WTC11 (cell line): Measurements from ENCODE around the gene MYLK.

Source experiments
- CREB1 ChIP-seq: sonication (generic); formaldehyde crosslinking; IDR thresholded peaks from 2 replicates; pipeline ENCODE4 v1.8.0; 2023; ENCODE audit warnings: mild to moderate bottlenecking, missing genetic modification reagents
- CREM ChIP-seq: sonication (generic); formaldehyde crosslinking; IDR thresholded peaks from 2 replicates; pipeline ENCODE4 v1.8.1; 2022; ENCODE audit warnings: mild to moderate bottlenecking, missing genetic modification reagents, moderate library complexity
- ELF4 ChIP-seq: sonication (generic); formaldehyde crosslinking; IDR thresholded peaks from 2 replicates; pipeline ENCODE4 v1.8.1; 2022; ENCODE audit warnings: low read depth, mild to moderate bottlenecking, moderate library complexity, missing genetic modification reagents
- GTF2I ChIP-seq: fragments of 250-450 bp; sonication (Bioruptor Pico); conservative IDR thresholded peaks from 2 replicates; pipeline ENCODE4 v1.4.0; 2021; ENCODE audit warnings: mild to moderate bottlenecking
- NR3C1 ChIP-seq: sonication (generic); formaldehyde crosslinking; conservative IDR thresholded peaks from 2 replicates; pipeline ENCODE4 v1.8.1; 2023; ENCODE audit warnings: low read depth, mild to moderate bottlenecking, missing genetic modification reagents
- SMAD3 ChIP-seq: sonication (generic); formaldehyde crosslinking; IDR thresholded peaks from 2 replicates; pipeline ENCODE4 v1.8.0; 2022; ENCODE audit warnings: missing genetic modification reagents, mild to moderate bottlenecking, borderline replicate concordance
- ZNF232 ChIP-seq: sonication (generic); formaldehyde crosslinking; IDR thresholded peaks from 2 replicates; pipeline ENCODE4 v1.8.0; 2022; ENCODE audit warnings: mild to moderate bottlenecking, missing genetic modification reagents
- TF ChIP-seq, protein P1 (sequence below): fragments of 200-600 bp; IDR thresholded peaks from 2 replicates; pipeline ENCODE4 v1.8.0; 2022; ENCODE audit warnings: antibody characterized with exemption
- TF ChIP-seq, protein P2 (sequence below): sonication (generic); formaldehyde crosslinking; IDR thresholded peaks from 2 replicates; pipeline ENCODE4 v1.8.0; 2022; ENCODE audit warnings: missing genetic modification reagents
- TF ChIP-seq, protein P3 (sequence below): sonication (generic); formaldehyde crosslinking; IDR thresholded peaks from 2 replicates; pipeline ENCODE4 v1.8.1; 2023; ENCODE audit warnings: mild to moderate bottlenecking, missing genetic modification reagents, borderline replicate concordance
- TF ChIP-seq, protein P4 (sequence below): sonication (generic); formaldehyde crosslinking; IDR thresholded peaks from 2 replicates; pipeline ENCODE4 v1.8.0; 2022; ENCODE audit warnings: mild to moderate bottlenecking, missing genetic modification reagents
- TF ChIP-seq, protein P5 (sequence below): sonication (generic); formaldehyde crosslinking; IDR thresholded peaks from 2 replicates; pipeline ENCODE4 v1.8.0; 2022; ENCODE audit warnings: mild to moderate bottlenecking, missing genetic modification reagents

DNA sequence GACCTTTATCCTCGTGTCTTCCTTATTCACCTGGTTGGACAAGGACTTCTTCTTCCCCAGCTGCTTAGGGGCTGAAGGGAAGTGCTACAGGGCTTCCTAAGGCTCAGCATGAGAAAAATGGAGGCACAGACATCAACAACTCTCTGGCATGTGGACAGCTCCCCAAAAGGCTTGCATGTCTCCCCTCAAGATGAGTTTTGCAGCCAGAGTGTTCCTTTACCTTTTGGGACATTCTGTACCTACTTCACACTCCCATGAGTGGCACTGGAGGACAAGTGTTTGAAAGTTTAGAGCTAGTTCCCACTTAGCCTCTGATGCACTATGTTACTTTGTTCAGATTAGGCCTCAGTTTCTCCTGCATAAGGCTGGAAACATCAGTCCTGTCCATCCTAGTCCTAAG, 222.2 kb downstream of the MYLK start:
- TF ChIP-seq, protein P1, sequence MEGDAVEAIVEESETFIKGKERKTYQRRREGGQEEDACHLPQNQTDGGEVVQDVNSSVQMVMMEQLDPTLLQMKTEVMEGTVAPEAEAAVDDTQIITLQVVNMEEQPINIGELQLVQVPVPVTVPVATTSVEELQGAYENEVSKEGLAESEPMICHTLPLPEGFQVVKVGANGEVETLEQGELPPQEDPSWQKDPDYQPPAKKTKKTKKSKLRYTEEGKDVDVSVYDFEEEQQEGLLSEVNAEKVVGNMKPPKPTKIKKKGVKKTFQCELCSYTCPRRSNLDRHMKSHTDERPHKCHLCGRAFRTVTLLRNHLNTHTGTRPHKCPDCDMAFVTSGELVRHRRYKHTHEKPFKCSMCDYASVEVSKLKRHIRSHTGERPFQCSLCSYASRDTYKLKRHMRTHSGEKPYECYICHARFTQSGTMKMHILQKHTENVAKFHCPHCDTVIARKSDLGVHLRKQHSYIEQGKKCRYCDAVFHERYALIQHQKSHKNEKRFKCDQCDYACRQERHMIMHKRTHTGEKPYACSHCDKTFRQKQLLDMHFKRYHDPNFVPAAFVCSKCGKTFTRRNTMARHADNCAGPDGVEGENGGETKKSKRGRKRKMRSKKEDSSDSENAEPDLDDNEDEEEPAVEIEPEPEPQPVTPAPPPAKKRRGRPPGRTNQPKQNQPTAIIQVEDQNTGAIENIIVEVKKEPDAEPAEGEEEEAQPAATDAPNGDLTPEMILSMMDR: no peak
- TF ChIP-seq NR3C1: no peak
- TF ChIP-seq, protein P2, sequence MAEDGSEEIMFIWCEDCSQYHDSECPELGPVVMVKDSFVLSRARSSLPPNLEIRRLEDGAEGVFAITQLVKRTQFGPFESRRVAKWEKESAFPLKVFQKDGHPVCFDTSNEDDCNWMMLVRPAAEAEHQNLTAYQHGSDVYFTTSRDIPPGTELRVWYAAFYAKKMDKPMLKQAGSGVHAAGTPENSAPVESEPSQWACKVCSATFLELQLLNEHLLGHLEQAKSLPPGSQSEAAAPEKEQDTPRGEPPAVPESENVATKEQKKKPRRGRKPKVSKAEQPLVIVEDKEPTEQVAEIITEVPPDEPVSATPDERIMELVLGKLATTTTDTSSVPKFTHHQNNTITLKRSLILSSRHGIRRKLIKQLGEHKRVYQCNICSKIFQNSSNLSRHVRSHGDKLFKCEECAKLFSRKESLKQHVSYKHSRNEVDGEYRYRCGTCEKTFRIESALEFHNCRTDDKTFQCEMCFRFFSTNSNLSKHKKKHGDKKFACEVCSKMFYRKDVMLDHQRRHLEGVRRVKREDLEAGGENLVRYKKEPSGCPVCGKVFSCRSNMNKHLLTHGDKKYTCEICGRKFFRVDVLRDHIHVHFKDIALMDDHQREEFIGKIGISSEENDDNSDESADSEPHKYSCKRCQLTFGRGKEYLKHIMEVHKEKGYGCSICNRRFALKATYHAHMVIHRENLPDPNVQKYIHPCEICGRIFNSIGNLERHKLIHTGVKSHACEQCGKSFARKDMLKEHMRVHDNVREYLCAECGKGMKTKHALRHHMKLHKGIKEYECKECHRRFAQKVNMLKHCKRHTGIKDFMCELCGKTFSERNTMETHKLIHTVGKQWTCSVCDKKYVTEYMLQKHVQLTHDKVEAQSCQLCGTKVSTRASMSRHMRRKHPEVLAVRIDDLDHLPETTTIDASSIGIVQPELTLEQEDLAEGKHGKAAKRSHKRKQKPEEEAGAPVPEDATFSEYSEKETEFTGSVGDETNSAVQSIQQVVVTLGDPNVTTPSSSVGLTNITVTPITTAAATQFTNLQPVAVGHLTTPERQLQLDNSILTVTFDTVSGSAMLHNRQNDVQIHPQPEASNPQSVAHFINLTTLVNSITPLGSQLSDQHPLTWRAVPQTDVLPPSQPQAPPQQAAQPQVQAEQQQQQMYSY: no peak
- no peak for TF ChIP-seq ELF4
- TF ChIP-seq GTF2I (CRISPR knock-in tag): no peak
- no peak for TF ChIP-seq CREB1
- no peak for TF ChIP-seq SMAD3 (CRISPR knock-in tag)
- TF ChIP-seq, protein P3, sequence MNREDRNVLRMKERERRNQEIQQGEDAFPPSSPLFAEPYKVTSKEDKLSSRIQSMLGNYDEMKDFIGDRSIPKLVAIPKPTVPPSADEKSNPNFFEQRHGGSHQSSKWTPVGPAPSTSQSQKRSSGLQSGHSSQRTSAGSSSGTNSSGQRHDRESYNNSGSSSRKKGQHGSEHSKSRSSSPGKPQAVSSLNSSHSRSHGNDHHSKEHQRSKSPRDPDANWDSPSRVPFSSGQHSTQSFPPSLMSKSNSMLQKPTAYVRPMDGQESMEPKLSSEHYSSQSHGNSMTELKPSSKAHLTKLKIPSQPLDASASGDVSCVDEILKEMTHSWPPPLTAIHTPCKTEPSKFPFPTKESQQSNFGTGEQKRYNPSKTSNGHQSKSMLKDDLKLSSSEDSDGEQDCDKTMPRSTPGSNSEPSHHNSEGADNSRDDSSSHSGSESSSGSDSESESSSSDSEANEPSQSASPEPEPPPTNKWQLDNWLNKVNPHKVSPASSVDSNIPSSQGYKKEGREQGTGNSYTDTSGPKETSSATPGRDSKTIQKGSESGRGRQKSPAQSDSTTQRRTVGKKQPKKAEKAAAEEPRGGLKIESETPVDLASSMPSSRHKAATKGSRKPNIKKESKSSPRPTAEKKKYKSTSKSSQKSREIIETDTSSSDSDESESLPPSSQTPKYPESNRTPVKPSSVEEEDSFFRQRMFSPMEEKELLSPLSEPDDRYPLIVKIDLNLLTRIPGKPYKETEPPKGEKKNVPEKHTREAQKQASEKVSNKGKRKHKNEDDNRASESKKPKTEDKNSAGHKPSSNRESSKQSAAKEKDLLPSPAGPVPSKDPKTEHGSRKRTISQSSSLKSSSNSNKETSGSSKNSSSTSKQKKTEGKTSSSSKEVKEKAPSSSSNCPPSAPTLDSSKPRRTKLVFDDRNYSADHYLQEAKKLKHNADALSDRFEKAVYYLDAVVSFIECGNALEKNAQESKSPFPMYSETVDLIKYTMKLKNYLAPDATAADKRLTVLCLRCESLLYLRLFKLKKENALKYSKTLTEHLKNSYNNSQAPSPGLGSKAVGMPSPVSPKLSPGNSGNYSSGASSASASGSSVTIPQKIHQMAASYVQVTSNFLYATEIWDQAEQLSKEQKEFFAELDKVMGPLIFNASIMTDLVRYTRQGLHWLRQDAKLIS (CRISPR knock-in tag): no peak
- TF ChIP-seq CREM (CRISPR knock-in tag): no peak
- no peak for TF ChIP-seq ZNF232 (CRISPR knock-in tag)
- TF ChIP-seq, protein P4, sequence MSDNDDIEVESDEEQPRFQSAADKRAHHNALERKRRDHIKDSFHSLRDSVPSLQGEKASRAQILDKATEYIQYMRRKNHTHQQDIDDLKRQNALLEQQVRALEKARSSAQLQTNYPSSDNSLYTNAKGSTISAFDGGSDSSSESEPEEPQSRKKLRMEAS (CRISPR knock-in tag): no peak
- TF ChIP-seq, protein P5, sequence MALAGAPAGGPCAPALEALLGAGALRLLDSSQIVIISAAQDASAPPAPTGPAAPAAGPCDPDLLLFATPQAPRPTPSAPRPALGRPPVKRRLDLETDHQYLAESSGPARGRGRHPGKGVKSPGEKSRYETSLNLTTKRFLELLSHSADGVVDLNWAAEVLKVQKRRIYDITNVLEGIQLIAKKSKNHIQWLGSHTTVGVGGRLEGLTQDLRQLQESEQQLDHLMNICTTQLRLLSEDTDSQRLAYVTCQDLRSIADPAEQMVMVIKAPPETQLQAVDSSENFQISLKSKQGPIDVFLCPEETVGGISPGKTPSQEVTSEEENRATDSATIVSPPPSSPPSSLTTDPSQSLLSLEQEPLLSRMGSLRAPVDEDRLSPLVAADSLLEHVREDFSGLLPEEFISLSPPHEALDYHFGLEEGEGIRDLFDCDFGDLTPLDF (CRISPR knock-in tag): no peak
